Right atrium auricular region (tissue), 2 donors: ENCODE measurements around the gene AARSD1. TPM values are rescaled to one million over a fixed set of nuclear protein-coding genes. Genes with fewer than 3 reads are reported as not detected.
"Not testable (repeated sequence)": the region's sequence is repeated elsewhere in the genome, so short reads cannot be mapped to it uniquely, and the experiment has no call there.

Source experiments
- DNase-seq: peaks from one replicate; pipeline ENCODE4 v3.0.0-alpha.2; 2019; ENCODE audit warnings: low spot score
- H3K27ac ChIP-seq, 2 donors: fragments of 200-600 bp; sonication (generic); 1 replicate in 1 of 2; 2 replicates in 1 of 2; pipeline ENCODE4 v1.5.1; 2016 to 2019
- H3K27me3 ChIP-seq, 2 donors: fragments of 200-600 bp; sonication (generic); one replicate each; pipeline versions ENCODE4 v1.5.1 to v1.6.0; 2017 to 2019
- H3K36me3 ChIP-seq: fragments of 200-600 bp; sonication (generic); one replicate; pipeline ENCODE4 v1.5.1; 2016
- H3K4me1 ChIP-seq, 2 donors: fragments of 200-600 bp; sonication (generic); one replicate each; pipeline versions ENCODE4 v1.5.1 to v1.6.0; 2017 to 2019
- H3K4me3 ChIP-seq, 2 donors: fragments of 200-600 bp; sonication (generic); 1 replicate in 1 of 2; 2 replicates in 1 of 2; pipeline ENCODE4 v1.5.1; 2017 to 2019; ENCODE audit warnings: mild to moderate bottlenecking in 1 of 2, moderate library complexity in 1 of 2
- H3K9me3 ChIP-seq, 2 donors: fragments of 200-600 bp; sonication (generic); one replicate each; pipeline ENCODE4 v1.5.1; 2019
- CTCF ChIP-seq, 2 donors: fragments of 200-600 bp; sonication (generic); IDR thresholded peaks; one replicate each; pipeline ENCODE4 v1.5.1; 2019; ENCODE audit warnings: antibody characterized with exemption in 2 of 2
- total RNA-seq, 2 donors: library from RNA; depleted of rRNA; stranded (reverse); fragments of >200 nt; gene quantifications; one replicate each; pipeline ENCODE4 v1.1.0, GENCODE V29; 2016

Gene AARSD1
- total RNA-seq, 2 donors from 2014 or later, result 17.8 to 24.6 TPM

DNA sequence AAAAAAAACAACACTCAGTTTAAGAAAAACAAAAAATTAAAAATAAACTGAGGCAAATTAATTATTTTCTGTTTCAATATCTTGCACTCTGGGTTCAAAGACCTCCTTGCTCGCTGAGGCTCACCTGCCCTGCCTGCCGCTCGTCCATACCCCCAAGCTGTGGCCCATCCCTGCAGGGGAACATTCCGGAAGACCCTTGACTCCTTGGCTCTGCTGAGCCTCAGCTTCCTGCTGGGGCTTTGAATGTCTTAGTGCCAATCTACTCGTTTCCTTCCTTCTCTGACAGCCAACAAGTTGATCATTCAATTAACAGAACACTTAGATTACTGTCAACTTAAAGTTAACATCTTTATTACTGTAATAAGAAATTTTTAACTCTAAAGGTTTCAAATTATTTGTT, 39.4 kb downstream of the AARSD1 start:
- H3K36me3 ChIP-seq, result no peaks in the 10 kb centered on the region
- H3K4me1 ChIP-seq, result peaks cover 0 to 34% of the 10 kb centered on the region in 2 donors
- no peak for DNase-seq
- H3K27me3 ChIP-seq, result no peaks in the 10 kb centered on the region
- H3K9me3 ChIP-seq, result no peaks in the 10 kb centered on the region
- no peak overlapping the region for H3K27ac ChIP-seq
- TF ChIP-seq CTCF (IDR thresholded peaks at IDR 0.05), result no peak
- H3K4me3 ChIP-seq, result no peak overlapping the region

- peaks cover 0 to 22% of the 10 kb centered on the region in 2 donors for H3K4me1 ChIP-seq
- not testable (repeated sequence) for DNase-seq, H3K27me3 ChIP-seq, H3K36me3 ChIP-seq, H3K9me3 ChIP-seq, H3K27ac ChIP-seq, H3K4me3 ChIP-seq
Observed at GRCh38 chr17:42923472-42923871, 40.8 kb downstream of the AARSD1 start.

DNA sequence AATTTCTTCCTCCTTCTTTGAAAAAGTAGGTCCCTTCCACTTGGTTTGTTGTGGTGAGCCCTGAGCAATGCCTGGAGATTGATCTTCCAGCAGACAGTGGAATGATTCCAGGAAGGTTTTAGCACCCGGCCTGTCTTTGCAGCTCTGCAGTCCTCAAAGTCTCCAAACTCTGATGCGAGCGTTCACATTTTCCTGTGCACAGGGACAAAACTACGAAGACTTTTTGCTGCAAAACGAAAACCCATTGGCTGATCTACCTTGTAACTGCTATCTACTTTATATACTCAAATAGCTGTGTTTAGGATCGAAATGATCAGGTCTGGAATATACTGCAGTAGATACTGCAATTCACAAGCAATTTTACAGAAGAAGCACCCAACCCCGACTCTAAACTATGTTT, 42.0 kb downstream of the AARSD1 start:
- Histone ChIP-seq H3K9me3 (no peaks in the 10 kb centered on the region), H3K4me3 (no peak overlapping the region), H3K4me1 (peaks cover 0 to 22% of the 10 kb centered on the region in 2 donors), H3K27me3 (no peaks in the 10 kb centered on the region), H3K36me3 (no peaks in the 10 kb centered on the region), H3K27ac (no peak overlapping the region)
- no peak for DNase-seq
- TF ChIP-seq CTCF (IDR thresholded peaks at IDR 0.05), result no peak

DNA sequence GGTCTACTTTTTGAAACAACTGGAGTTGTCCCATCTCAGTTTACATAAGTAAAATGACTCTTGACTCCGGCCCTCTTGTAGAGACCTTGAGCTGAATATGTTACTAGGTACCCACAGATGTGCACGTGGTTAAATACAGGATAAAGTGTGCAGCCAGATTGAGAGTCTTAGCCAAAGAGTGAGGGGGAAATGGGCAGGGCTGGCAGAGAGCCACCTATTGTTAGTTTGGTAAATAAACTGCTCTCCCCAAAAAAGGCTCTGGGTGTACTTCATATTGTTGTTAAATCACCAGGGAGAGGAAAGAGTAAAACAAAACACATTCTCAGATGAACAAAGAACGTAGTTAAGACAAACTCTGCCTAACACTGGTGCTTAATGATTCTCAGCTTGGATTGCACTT, 43.3 kb downstream of the AARSD1 start:
- Histone ChIP-seq H3K4me3 (no peak overlapping the region), H3K4me1 (peaks cover 0 to 22% of the 10 kb centered on the region in 2 donors), H3K27ac (peak overlapping the region in 1 of 2 donors; percentile 24), H3K36me3 (no peaks in the 10 kb centered on the region), H3K9me3 (no peaks in the 10 kb centered on the region), H3K27me3 (no peaks in the 10 kb centered on the region)
- no peak for TF ChIP-seq CTCF (IDR thresholded peaks at IDR 0.05)
- no peak for DNase-seq

GRCh38 chr17:42920106-42920900, 44.0 kb downstream of the AARSD1 start:
- Histone ChIP-seq H3K36me3 (no peaks in the 10 kb centered on the region), H3K4me3 (no peak overlapping the region), H3K27ac (no peak overlapping the region), H3K9me3 (no peaks in the 10 kb centered on the region), H3K27me3 (no peaks in the 10 kb centered on the region), H3K4me1 (peaks cover 0 to 22% of the 10 kb centered on the region in 2 donors)
- no peak for TF ChIP-seq CTCF (IDR thresholded peaks at IDR 0.05)
- no peak for DNase-seq

DNA sequence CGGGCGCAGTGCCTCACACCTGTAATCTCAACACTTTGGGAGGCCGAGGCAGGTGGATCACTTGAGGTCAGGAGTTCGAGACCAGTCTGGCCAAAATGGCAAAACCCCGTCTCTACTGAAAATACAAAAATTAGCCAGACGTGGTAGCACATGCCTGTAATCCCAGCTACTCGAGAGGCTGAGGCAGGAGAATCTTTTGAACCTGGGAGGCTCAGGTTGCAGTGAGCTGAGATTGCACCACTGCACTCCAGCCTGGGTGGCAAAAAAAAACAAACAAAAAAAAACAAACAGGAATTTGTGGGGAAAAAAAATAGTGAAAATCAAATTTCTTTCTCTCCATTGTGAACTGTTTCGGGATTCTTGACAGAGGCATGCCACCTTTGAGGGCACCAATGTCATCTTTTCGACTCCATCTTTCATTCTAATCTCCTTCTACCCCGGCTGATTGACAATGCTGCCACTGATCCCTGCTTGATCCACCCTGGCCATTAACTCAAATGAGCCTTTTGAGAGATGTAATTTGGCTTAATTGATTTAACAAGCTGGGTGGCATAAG, 44.7 kb downstream of the AARSD1 start:
- not testable (repeated sequence) for DNase-seq, H3K9me3 ChIP-seq, H3K27me3 ChIP-seq, H3K27ac ChIP-seq, H3K36me3 ChIP-seq, H3K4me3 ChIP-seq
- peaks cover 0 to 22% of the 10 kb centered on the region in 2 donors for H3K4me1 ChIP-seq
